Measurements from ENCODE around the gene TBX20.
"Not testable (repeated sequence)": the region's sequence is repeated elsewhere in the genome, so short reads cannot be mapped to it uniquely, and the experiment has no call there.

TBX20 gene

DNA sequence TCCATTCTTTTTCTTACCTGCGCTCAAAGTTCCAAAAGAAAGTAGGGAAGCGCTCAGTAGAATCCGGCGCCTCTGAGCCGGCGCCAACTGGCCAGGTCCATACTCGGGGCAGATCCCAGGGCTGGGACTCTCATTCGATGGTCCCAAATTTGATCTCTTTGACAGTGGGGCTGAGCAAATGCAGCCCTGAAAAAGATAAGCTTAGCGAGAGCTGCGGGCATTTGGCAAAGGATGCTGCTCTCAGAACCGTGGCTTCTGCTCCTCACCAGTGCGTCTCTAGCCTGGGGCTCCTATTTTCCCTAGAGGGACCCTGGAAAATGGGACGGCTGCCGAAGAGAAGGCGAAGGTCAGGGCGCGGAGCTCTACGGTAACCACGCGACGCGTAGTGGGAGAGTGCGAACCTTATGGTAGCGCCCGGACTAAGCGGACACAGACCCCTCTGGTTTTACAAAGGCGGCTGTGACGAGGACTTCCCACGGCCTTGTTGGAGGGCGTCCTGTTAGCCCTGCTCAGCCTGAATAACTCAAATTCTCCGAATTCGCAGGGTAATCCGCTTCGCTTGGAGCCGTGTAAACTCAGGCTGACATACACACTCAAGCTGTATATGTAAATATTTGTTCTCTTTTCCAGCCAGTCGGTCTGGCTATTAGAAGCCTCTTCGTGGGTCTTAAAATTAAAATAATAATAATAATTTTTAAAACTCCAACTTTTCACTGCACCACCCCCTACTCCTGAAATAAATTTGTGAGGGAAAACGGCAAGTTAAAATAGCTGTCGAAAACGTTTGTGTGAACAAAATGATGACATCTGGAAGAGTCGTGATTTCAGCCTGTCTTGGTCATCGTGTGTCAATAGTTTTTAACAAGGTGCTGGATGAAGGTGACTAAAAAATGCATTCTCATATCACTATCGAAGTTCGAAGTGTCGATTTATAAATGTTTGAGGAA is 869 bp upstream of the TBX20 start:
- DNase-seq = no peak

DNA sequence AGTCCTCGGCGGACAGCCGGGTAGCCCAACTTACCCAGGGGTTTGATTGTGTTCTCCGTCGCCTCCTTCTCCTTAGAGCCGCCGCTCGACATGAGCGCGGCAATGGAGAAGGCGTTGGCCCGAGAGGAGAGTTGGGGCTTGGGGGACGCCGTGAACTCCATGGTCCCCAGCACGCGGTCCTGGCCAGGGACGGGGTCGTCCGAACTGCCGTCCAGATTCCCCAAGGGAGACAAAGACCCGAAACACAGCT is 515 bp downstream of the TBX20 start:
- DNase-seq = no peak

DNA sequence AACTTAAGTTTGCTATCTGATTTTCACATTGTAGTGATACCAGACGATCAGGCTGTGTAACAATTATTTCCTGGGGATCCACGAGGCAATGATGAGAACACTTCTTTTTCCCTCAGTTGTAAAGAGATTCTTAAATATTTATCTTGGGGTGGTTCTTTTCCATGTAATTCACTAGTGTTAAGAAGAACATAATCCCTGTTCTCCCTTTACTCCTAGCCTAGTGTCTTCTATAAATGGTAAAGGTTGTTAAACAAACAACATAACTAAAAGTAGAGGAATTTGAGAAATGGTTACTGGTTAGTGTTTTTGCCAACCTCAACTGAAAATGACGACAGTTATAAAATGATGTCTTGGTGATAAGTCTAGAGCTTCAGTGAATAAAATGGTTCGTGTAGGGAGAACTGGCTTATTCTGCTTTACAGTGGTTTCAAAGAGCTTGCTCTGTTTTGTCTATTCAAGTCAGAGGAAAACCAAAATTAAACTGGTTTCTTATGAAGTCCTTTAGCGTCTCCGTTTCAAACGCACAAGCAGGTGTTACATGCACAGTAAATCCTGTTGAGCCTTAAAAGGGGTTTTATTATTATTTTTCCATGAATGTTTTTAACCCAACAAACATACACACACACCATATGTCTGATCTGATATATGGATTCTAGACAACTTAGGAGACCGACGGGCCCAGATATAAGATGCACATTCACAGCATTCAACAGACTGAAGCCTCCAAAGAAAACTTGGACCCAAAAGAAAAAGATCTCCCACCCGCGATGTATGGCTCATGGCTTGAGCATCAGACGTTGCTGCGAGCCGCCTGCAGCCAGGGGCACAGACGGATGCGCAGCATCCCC is 1.1 kb downstream of the TBX20 start:
- DNase-seq = no peak

DNA sequence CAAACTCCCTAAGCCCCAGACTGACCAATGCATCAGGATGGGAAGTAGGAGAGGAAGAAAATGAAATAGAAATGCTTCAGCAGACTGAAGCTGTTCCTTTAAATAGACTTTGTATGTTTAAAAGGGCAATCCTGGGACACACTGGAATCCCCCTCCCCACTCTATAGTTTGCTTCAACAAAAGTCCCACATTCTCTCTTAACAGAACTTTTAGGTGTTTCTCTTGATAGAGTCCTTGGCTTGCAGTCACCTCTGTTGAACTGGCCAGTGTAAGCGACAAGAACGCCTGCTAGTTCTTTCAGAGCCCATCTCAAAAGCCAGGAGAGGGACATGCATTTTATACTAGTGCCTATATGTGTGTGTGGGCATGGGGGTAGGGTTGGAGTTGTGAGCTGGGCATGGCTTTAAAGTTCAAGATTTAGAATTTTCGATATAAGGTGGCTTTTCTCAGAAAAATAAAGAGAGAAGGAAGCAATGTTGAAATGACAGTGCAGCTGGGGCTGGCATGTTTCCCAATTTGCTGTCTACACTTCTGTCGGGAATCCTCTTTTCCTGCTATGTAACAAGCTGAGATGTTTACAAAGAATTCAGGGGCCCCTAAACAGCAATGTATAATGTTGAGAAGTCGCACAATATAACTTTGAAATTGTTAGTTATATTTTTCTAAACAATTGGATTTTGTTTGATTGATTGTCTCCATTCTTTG is 2.1 kb downstream of the TBX20 start:
- no peak for DNase-seq

DNA sequence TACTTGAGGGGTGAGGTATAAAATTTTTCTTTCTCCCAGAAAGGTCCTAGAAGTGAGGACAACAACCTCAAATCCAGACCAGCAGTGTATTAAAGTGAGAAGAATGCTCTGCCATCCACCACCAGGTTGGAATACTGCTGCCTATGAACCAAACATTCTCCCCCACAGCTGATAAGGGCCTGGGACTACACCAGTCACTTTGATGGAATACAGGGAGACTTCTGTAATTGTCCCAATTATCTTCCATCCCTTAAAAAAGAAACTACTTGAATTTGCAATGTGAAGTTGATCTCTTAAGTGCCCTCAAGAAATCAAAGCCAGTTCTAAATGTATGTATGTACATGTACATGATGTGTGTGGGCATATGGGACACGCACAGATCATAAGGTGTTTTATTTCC is 3.0 kb downstream of the TBX20 start:
- no peak for DNase-seq

DNA sequence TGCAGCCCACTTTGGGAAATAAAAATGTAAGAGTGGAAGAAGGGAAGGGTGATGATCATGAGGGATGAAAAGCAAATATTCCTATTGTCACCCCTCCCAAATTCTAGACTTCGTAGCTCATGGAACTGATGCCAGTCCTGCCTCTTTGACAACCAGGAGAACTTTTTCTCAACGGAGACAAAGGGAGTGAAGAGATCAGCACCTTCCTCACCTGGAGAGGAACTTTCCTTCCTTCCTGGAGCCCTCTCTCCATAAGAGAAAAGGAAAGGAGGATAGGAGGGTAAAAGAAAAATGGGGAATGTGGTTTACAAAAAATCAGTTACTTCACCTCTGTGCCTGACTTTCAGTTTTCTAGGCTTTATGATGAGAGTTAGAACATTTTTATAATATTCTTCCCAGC is 3.4 kb downstream of the TBX20 start:
- no peak for DNase-seq

DNA sequence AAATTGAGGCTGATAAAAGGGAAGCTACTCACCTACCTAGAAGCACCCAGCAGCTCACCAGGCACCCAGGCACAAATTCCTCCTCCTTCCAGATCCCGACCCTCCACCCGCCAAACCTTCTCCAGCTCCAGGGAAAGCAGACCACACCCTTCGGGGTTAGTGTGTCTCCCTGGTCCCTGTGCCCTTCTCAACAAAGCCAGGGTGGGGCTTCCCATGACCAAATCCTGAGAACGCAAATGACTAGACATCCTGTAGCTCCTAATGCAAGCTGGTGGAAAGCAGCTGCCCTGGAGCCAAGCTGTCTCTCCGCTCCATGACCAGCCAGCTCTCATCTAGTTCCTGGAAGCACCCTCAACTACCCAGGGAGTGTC is 4.4 kb downstream of the TBX20 start:
- no peak for DNase-seq

DNA sequence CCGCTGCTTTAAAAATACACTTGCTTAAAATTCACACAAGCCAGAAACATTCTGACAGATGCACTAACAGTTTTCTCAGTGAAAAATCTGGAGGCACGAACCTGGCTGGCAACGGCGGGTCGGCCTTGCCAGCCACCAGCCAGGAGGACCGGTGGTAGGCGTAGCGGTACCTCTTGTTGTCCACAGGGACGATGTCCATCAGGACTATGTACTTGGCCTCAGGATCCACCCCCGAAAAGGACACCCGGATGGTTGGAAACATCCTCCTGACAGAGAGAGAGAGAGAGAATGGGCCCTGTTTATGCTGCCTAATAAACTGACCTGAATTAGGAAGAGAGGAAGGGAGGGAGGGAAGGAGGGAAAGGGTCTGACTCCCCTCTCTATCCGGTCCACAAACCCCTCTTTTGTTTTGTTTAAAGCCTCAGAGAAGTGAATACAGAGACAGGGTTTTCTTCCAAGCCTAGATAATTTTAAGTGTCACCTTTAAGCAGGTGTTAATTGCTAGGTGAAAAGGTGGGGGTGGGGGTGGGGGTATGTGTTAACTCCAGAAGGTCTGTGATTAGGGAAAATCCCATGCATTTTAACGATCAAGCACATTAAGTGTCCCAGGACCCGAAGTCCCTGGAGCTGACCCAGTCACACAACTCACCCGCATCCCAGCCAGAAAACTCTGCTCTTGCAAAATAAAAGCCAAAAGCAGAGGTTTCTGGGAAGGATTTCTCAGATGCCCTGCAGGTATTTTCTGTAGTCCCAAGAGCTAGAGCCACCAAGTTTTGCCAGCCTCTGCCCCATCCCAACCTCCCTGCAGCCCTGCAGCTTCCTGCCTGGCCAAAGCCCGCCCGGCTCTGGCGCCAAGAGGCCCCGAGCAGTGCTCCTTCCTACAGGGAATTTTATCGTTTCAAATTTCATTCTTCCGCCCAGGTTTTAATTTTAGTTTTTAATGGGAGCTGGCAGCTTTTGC is 5.0 kb downstream of the TBX20 start:
- DNase-seq = no peak

DNA sequence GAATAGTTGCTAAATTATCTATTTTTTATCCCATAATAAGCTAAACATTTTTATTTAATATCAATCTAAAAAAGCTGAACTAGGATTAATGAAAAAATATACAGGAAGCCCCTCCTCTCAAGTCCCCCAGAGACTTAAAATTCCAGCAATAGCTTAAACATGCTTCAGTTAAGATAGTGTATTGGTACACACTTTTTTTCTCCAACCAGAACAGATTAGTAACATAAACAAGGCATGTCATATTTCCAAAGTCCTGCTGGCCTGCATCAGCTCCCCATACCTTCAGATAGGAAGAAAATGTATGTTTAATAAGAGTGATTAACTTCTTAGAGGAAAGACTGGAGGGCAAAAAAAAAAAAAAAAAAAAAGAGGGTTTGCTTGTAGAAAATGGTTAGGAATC is 7.1 kb downstream of the TBX20 start:
- DNase-seq = no peak

DNA sequence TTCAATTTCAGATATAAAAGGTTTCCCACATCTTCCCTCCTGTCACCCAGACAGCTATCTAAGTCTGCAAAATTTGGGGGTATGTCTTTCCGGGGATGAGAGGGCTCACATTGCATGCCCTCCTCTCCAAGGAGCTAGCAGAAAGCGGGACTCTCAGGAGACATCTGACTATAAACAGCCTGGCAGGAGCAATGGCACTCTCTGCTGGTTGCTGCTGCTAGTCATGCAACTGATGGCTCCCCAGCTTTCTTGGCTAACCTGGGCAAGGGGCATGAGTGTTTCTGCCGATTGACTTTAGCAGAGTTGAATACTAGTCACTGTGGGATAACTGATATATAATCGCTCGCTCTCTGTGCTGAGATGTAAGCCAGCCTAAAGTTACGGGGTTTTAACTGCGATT is 12.0 kb downstream of the TBX20 start:
- DNase-seq = no peak

DNA sequence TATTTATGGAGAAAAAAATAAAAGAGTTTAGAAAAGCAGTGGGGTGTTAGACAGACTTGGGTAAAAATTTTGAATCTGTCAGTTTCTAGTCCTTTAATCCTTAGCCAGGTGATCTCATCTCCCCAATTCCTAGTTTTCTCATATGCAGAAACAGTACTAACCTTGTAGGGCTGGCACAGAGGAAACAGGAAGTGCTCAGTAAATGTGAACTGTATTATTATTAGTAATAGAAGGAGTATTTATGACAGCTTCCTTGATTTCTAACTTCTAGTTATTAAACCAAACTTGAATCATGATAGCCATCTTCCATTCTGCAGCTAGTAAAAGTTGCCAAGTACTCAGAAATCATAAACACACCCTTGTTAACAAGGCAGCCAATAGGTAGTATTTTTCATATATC is 12.5 kb downstream of the TBX20 start:
- no peak for DNase-seq

DNA sequence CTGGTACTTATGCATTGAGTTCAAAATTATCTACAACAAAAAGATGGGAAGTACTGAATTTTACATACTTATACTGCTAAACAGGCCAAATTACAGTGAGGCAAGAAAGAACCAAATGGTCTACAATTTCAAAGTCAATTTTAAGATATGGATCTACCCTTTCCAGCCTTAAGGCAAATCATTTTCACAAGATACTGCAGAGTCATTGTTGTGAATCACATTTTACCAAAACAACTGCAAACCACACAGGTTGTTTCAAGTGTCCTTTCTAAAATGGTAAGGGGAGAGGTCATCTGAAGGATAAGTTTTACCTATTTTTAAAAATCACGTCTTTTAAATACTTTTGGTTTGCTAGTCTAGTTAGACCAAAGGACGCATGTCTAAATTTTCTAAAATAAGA is 12.9 kb downstream of the TBX20 start:
- DNase-seq = not testable (repeated sequence)

DNA sequence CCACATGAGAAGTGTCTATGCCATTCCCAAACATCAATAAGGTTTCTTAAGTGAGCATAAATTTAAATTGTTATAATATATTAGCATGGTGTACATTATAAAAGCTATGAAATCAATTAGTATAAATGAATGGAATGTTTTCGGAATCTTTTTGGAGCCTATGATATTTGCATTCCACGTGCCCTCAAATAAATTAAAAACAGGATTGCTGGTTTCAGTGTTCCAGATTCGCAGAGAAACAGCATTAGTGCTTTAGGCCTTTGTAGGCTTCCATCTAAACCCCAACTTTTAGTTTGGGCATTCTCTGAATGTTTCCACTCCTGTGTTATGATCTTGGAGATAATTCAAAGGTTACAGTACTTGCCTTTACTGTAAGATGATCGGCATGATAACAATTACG is 15.4 kb downstream of the TBX20 start:
- not testable (repeated sequence) for DNase-seq

DNA sequence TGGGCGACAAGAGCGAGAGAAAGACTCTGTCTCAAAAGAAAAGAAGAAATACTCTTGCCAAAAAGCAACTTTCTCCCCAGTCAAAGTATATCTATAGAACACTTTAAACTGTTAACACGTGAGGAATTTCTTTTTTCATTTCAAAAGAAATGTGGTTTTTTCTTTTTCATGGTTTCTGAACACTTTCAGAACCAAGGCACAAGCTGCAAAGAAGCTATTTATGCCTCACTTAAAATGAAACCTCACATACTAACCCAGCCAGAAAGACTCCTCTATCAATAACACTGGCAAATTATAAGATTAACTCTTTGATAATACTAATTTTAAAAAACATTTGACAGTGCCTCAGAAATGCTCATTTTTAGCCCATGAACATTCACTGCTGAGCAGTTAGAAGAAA is 20.9 kb downstream of the TBX20 start:
- DNase-seq = no peak

DNA sequence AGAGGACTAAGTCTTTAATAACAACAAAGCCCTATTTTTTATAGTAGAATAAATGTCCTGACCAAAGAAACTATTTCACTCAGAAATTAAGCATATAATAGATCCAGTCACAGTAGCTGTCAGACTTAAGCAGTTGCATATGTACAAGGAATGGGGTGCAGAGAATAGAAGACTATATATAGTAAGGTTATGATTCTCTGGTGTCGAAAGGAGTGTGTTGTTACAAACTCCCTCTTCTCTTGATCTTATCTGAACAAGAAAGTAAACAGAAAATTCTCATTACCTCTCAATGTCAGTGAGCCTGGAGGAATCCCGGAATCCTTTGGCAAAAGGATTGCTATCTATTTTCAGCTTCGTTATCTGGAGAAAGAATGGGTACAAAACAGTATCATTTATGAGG is 22.7 kb downstream of the TBX20 start:
- DNase-seq = not testable (repeated sequence)

DNA sequence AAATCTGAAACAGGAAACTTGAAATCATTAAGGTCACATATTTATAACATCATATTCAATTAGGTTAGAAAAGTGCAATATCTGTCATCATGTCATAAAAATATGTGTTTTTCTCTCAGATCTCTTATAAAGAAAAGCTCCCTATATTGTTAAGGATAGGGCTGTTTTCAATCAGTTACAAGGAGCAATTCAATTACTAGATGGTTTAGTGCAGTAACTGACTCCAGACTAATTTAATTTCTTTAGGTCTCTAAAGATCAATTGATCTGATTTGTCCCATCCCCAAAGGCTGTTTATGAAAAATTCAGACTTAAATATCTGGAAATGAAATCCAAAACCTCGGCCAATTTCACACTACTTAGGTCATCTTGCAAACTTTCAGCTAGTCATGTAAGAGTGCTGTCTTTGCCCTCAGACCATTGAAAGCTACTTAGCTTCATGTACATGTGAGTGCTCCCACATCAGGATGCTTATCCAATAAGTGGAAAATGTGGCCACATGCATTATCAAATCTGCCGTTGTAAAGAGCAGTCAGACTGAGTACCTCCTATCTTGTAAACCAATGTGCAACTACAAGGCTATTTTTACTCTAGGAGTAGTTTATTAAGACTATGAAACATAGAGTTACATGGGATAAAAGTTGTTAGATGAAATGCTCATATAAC is 24.7 kb downstream of the TBX20 start:
- not testable (repeated sequence) for DNase-seq

DNA sequence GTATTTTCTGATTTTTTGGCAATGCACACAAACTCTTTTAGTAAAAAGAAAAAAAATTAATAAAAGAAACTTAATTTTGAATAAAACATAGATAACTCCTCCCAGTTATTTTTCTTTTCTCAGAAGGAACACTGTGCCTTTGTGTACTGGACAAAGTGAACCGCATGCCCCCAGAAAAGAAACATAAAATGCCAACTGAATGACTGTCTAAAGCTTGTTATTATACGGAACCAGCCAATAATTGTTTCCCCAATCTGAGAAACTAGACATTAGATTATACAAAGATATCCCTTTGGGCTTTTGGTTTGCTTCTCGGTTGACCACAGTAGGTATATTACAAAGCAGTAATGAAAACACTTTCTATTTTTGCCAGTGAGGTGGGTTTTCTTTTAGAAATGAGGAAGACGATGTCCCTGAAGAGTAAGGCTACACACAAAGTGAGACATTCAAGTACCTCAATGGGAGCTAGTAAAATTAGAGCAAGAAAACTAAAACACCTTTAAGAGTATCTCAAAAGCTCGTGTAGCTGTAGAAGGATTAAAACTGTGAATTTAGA is 25.3 kb downstream of the TBX20 start:
- DNase-seq = not testable (repeated sequence)

DNA sequence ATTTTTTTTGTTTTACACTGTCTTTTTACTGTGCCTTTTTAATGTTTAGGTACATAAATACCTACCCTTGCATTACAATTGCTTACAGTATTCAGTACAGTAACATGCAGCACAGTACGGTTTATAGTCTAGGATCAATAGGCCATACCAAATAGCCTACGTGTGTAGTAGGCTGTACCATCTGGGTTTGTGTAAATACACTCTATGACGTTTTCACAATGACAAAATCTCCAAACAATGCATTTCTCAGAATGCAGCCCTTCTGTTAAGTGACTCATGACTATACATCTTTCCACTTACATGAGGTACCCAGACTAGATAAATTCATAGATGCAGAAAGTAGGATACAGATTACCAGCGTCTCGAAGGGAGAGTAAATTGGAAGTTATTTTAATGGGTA is 26.5 kb downstream of the TBX20 start:
- DNase-seq = peak; percentile 35

DNA sequence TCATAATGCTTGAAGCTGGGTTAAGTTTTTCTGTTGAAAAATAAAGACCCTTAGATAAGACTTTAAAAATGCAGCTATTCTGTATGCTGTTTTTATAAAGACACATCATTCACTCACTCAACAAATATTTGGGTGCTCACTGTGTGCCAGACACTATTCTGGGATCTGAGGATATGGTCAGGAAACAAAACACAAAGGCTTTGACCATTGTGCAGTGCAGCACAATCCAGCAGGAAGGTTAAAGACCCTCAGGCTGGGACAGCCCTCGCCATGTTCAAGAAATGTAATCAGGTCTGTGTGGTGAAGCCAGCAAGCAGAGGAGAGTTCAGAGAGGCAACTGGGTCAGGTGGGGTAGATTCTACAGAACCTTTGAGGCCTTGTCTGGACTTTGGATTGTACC is 31.5 kb downstream of the TBX20 start:
- DNase-seq = not testable (repeated sequence)

DNA sequence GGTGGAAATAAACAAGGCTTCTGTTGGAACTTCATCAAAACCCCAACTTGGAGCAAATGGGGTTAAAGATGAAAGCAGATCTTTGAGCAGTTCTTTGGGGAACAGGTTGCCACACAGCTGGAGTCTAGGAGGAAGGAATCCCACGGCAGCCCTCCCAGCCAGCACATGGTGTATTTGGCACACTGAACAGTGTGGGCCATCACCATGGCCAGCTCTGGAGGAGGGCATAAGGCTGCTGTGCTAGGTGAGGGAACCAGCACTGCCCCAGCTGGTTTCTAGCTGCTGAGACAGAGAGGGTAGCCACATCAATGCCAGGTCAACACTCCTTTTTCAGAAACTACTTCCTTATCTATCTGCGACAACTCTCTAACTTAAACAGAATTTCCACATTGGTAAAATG is 33.7 kb downstream of the TBX20 start:
- DNase-seq = not testable (repeated sequence)

DNA sequence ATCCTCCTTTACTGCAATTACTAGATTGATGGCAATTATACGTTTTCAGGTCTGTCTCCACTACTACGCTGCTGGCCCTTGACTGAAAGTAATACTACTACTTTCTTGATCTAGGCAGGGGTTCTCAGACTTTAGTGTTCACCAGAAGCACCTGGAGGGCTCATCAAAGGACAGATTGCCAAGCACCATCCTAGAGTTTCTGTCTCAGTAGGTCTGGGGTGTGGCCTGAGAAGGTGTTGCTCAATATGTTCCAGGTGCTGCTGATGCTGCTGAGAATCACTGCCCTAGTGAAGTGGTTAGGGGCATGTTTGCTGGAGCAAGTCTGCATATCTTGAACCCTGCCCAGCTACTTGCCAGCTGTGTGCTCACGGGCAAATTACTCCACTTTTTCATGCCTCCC is 37.9 kb downstream of the TBX20 start:
- DNase-seq = not testable (repeated sequence)

DNA sequence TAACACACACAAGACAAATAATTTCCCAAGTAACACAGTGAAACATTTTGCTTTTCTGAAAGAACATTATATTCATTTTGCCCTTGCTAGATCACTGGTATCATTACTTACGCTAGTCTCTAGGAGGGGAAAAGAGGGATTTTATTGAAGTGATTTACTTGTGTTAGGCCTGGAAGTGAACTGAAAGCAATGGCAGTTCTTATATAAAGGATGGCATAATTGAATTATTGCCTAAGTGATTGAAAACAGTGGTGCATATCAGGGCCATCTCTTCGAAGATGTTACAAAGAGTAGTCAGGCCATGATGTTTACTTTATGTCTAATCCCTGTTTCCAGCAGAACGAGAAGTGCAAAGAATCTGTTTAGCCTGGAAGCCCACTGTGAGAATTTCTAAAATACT is 38.8 kb downstream of the TBX20 start:
- not testable (repeated sequence) for DNase-seq
